Measurements from ENCODE around the gene NFX1. TPM values are rescaled to one million over a fixed set of nuclear protein-coding genes. Genes with fewer than 3 reads are reported as not detected.

Gene NFX1
- total and polyA plus RNA-seq, 9 of the 15 experiments (the other 6 are each of a cell fraction or from before 2014, with no cell fraction given): 8.8 to 38.9 (median 26.8) TPM

GRCh38 chr9:33290247-33291030, at the start of gene NFX1 (continued):
- TF ChIP-seq ZNF175 (CRISPR knock-in tag; IDR thresholded peaks at IDR 0.05; ENCODE audit: low read depth) (no peak), U2AF1 (optimal IDR thresholded peaks at IDR 0.05; ENCODE audit: low read depth, low read length) (no peak), RBM39 (optimal IDR thresholded peaks at IDR 0.05; ENCODE audit: low read depth, low read length) (no peak), ID3 (CRISPR knock-in tag; IDR thresholded peaks at IDR 0.05) (no peak), ID3 (tag; IDR thresholded peaks at IDR 0.05) (no peak), ELF4 (CRISPR knock-in tag; IDR thresholded peaks at IDR 0.05) (no peak), GATAD2B (IDR thresholded peaks at IDR 0.05; ENCODE audit: borderline replicate concordance) (no peak), ZSCAN32 (CRISPR knock-in tag; IDR thresholded peaks at IDR 0.05) (no peak), HNRNPLL (IDR thresholded peaks at IDR 0.05; ENCODE audit: low read depth, low read length, poor library complexity, severe bottlenecking) (peak; percentile 56), ELK1 (CRISPR knock-in tag; IDR thresholded peaks at IDR 0.05) (no peak), ZNF408 (CRISPR knock-in tag; IDR thresholded peaks at IDR 0.05; ENCODE audit: low read depth) (no peak), LARP7 (IDR thresholded peaks at IDR 0.05) (no peak), THAP7 (CRISPR knock-in tag; IDR thresholded peaks at IDR 0.05) (peak; percentile 24; the same call in 1 of the 2 replicates), ZC3H4 (CRISPR knock-in tag; IDR thresholded peaks at IDR 0.05; ENCODE audit: borderline replicate concordance) (no peak), HOXB6 (CRISPR knock-in tag; IDR thresholded peaks at IDR 0.05; ENCODE audit: borderline replicate concordance) (no peak), SMARCC2 (IDR thresholded peaks at IDR 0.05; ENCODE audit: low read depth) (no peak), NR0B1 (IDR thresholded peaks at IDR 0.05; ENCODE audit: partially characterized antibody) (no peak), ATF7 (IDR thresholded peaks at IDR 0.05) (peak; percentile 90), ZNF124 (CRISPR knock-in tag; IDR thresholded peaks at IDR 0.05) (no peak), TBP (optimal IDR thresholded peaks at IDR 0.05; ENCODE audit: low read depth, low read length) (peak; percentile 64), CREM (IDR thresholded peaks at IDR 0.05; ENCODE audit: low read depth) (peak; percentile 99), NFATC3 (IDR thresholded peaks at IDR 0.05) (no peak), LEF1 (IDR thresholded peaks at IDR 0.05) (peak; percentile 29; the same call in 1 of the 2 replicates), CREBBP (IDR thresholded peaks at IDR 0.05; ENCODE audit: low read depth, low read length) (no peak), CGGBP1 (CRISPR knock-in tag; IDR thresholded peaks at IDR 0.05) (no peak), KDM4B (IDR thresholded peaks at IDR 0.05; ENCODE audit: borderline replicate concordance in 2 of 2, low read depth in 1 of 2) (peak in 1 of 2 experiments; percentile 61; a peak in 1 of 4 replicates), SMAD1 (IDR thresholded peaks at IDR 0.05; ENCODE audit: low read depth, low read length, partially characterized antibody) (peak; percentile 48)

Data from K562 (cell line).